SK-N-MC (cell line): ENCODE measurements around the gene F2RL1.

ENCODE experiments used
- EZH2 ChIP-seq: fragments of 200-600 bp; sonication (generic); IDR thresholded peaks from one replicate; pipeline ENCODE4 v1.6.1; 2017; ENCODE audit warnings: antibody characterized with exemption
- FOXP2 ChIP-seq: optimal IDR thresholded peaks from 2 replicates; pipeline ENCODE3; 2011; ENCODE audit warnings: mild to moderate bottlenecking, moderate library complexity; ENCODE audit not compliant: insufficient read depth; ENCODE audit errors: extremely low read length, control extremely low read depth
- POLR2AphosphoS5 ChIP-seq: IDR thresholded peaks from 2 replicates; pipeline ENCODE4 v1.6.1; 2012; ENCODE audit warnings: mild to moderate bottlenecking, low read depth, low read length, borderline replicate concordance

GRCh38 chr5:76811214-76811613, 7.6 kb upstream of the F2RL1 start:
- TF ChIP-seq EZH2 (no peak), POLR2AphosphoS5 (no peak), FOXP2 (no peak)
